Retinal pigment epithelial cell (primary cell): Measurements from ENCODE around the gene YIPF1.

ENCODE experiments used
- DNase-seq: peaks from one replicate; pipeline ENCODE4 v3.0.0-alpha.2; 2010; ENCODE audit warnings: low read depth
- H3K4me3 ChIP-seq: 2 replicates; pipeline ENCODE4 v1.5.1; 2011; ENCODE audit warnings: mild to moderate bottlenecking, low read length, control low read depth, moderate library complexity
- TF ChIP-seq, protein P1 (sequence below): conservative IDR thresholded peaks from 2 replicates; pipeline ENCODE4 v1.5.1; 2011; ENCODE audit warnings: low read depth, low read length, control low read depth, inconsistent platforms

YIPF1 gene

DNA sequence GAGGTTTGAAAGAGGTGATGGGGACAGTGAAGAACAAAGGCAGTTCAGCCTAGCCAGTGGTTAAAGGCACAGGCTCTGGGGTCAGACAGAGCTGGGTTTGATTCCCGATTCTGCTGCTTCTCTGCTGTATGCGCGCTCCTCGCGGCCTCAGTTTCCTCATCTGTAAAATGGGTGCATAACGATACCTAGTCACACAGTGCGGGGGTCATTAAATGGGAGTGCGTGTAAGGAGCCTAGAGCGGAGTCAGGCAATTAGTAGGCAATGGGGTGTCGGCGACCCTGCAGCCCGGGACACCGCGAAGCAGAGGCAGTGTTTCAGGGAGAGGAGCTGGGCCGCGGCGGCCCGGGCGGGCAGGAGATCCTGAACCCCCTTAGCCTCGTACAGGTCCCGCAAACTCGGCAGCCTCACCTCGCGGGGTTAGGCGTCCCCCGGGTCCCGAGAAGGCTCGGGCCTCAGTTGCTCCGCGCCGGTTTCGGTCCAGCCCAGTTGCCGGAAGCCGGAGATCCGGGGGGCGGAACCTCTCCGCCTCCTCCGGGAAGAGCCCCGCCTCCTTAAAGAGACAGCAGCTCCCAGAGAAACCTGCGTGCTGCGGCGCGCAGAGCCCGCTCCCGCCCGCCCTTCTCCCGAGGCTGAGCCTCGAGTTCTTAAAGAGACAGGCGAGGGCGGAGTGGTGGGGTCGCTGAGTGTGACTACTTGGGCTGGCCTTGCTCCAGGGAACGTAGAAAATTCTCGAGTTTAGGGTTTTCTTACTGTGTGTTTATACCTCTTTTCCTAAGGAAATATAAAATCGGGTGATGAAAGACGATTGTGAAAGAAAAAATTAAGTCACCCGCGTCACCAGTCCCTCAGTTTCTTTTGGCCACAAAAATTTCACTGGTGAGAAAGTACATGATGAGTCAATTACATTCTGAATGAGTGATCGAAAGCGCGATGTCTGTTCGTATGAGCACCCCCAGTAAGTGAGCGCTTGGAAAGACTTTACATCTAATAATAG, at the start of gene YIPF1:
Gene YIPF1, minus strand, starts transcription at position 494 of the 995 bp plus-strand sequence. CDS start 860 bp downstream, outside the sequence.
- TF ChIP-seq, protein P1, sequence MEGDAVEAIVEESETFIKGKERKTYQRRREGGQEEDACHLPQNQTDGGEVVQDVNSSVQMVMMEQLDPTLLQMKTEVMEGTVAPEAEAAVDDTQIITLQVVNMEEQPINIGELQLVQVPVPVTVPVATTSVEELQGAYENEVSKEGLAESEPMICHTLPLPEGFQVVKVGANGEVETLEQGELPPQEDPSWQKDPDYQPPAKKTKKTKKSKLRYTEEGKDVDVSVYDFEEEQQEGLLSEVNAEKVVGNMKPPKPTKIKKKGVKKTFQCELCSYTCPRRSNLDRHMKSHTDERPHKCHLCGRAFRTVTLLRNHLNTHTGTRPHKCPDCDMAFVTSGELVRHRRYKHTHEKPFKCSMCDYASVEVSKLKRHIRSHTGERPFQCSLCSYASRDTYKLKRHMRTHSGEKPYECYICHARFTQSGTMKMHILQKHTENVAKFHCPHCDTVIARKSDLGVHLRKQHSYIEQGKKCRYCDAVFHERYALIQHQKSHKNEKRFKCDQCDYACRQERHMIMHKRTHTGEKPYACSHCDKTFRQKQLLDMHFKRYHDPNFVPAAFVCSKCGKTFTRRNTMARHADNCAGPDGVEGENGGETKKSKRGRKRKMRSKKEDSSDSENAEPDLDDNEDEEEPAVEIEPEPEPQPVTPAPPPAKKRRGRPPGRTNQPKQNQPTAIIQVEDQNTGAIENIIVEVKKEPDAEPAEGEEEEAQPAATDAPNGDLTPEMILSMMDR, result no peak
- peak within 1 kb of the TSS; percentile 94 for H3K4me3 ChIP-seq
- peak; percentile 57 for DNase-seq

DNA sequence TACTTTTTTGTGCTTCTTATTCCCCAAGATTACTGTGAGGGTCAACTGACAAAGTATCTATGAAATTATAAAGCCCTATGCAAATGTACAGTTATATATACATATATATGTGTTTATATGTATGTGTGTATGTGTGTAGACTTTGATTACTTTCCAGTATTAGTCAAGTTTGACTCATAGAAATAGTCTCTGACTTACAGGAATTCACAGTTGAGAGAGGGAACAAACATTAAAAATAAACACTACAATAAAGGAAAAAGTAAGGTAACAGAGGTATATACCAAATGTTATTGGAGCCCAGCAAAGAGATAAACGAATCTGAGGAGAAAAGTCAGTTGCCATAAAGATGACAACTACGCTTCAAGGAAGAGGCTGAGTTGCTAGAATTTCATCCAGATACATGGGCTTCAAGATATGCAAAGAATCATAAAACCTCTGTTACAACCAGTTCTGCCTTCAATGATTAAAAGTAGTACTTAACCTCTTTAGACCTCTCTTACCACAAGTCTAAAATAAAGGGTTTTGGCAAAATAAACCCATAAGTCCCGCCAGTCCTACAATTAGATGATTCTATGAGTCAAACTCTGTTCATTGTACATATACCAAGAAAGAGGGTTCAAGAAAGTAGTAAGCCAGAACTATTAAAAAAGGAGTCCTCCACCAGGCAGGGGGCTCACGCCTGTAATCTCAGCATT, 48.7 kb upstream of the YIPF1 start:
- TF ChIP-seq, protein P1, result no peak
- no peak for DNase-seq

DNA sequence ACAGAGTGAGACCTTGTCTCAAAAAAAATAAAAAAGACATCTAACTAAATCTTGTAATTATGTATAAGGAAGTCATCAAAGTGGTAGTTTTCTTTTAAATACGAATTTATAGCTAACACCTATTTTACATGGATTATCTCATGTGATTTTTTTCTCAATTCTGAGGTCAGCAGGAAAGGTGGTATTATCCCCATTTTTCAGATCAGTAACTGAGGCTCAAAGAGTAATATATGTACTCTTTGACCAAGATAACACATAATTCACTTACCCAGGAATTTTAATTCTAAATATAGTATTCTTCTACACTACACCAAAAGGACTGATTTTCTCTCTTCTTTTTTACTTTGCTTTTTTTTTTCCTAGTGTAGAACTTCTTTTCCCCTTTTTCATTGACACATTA, 46.8 kb upstream of the YIPF1 start:
- TF ChIP-seq, protein P1, result no peak
- no peak overlapping the region for H3K4me3 ChIP-seq
- no peak for DNase-seq

More for the DNA sequence above, 48.7 kb upstream of the YIPF1 start:
- H3K4me3 ChIP-seq, result no peak overlapping the region

DNA sequence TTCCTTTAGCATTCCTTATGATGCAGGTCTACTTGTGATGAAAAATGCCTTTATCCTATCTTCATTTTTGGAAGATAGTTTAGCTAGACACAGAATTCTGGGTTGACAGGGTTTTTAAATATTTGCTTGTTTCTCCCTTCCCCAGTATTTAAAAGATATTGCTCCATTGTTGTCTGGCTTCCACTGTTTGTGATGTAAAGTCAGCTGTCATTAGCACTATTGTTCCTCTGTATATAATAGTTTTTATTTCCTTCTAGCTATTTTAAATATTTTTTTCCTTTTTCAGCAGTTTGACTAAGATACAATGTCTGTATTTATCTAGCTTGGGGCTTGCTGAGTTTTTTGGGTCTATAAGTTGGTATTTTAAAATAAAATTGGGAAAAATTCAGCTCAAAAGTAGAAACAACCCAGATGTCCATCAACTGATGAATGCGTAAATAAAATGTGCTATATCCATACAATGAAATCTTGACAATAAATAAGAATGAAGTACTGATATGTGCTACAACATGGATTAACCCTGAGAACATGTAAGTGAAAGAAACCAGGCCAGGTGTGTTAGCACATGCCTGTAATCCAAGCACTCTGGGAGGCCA, 44.7 kb upstream of the YIPF1 start:
- H3K4me3 ChIP-seq, result no peak overlapping the region
- no peak for DNase-seq
- TF ChIP-seq, protein P1, result no peak

DNA sequence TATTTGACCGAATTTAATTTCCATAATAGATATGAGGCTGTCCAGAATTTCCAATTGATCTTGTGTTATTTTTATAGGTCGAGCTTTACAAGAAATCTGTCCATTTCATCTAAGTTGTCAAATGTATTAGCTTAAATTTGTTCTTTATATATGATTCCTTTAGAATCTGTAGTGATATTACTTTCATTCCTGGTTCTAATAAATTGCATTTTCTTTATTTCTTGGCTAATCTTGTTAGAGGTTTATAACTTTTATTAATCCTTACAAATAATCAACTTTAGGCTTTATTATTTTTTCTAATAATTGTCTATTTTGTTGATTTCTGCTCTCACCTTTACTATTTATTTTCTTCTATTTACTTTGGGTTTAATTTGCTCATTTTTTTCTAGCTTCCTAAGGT, 41.9 kb upstream of the YIPF1 start:
- DNase-seq, result no peak
- TF ChIP-seq, protein P1, result no peak
- no peak overlapping the region for H3K4me3 ChIP-seq

DNA sequence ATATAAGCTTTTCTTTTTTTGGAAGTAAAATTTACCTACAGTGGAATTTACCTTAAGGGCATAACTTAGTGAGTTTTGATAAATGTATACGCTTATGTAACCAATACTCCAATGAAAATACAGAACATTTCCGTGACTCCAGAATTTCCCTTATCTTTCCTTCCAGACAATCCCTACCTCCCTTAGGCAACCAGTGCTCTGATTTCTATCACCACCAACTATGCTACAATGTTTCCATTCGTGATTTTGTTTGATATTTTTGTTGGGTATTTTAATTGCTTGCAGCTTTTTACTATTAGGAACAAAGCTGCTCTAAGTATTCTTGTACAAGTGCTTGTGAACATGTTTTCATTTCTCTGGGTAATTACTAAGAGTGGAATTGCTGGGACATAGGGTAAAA, 41.3 kb upstream of the YIPF1 start:
- no peak for DNase-seq
- TF ChIP-seq, protein P1, result no peak
- no peak overlapping the region for H3K4me3 ChIP-seq
